ENCODE data around the gene NECAB2.

The NECAB2 gene

DNA sequence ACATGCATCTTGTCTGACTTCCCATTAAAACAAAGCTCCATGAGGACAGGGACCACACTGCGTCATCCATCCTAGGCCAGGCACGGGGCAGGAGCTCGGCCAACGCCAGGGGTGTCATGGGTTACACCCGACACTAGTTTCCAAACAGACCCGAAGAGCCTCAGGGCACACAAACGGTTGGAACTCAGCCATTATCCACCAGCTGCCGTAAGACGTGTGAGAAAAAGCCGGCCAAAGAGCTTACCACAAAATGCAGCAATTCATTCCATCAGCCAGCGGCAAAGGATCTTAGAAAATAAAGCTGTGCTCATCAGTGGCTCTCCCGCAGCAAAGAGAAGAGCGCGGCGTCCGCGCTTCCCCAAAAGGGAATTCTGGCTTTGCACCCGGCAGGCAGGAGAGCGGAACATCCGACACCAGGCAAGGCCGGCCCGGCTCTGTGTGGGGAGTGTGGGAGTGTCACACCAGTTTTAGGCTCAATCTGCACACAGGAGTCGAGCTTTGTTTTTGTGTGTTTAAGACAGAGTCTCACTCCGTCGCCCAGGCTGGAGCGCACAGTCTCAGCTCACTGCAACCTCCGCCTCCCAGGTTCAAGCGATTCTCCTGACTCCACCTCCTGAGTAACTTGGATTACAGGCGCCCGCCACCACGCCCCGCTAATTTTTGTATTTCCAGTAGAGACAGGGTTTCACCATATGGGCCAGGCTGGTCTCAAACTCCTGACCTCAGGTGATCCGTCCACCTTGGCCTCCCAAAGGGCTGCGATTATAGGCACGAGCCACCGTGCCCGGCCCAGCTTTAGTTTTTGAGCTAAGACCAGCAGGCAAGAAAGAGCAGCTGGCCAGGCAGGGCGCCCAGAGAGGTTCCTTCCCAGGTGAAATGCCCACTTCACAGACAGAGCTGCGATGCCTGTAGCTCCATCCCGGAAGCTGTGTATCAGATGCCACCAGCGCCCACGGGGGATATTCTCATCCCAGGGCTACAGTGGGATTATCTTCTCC lies 73.1 kb downstream of the NECAB2 start:
- in situ Hi-C loops (cut with MboI; ENCODE audit: low sequenced_read_pairs): no loop called here

- in situ Hi-C loops (cut with MboI; ENCODE audit: low sequenced_read_pairs): no loop called here
Observed at GRCh38 chr16:84041881-84042280, 73.8 kb downstream of the NECAB2 start.

DNA sequence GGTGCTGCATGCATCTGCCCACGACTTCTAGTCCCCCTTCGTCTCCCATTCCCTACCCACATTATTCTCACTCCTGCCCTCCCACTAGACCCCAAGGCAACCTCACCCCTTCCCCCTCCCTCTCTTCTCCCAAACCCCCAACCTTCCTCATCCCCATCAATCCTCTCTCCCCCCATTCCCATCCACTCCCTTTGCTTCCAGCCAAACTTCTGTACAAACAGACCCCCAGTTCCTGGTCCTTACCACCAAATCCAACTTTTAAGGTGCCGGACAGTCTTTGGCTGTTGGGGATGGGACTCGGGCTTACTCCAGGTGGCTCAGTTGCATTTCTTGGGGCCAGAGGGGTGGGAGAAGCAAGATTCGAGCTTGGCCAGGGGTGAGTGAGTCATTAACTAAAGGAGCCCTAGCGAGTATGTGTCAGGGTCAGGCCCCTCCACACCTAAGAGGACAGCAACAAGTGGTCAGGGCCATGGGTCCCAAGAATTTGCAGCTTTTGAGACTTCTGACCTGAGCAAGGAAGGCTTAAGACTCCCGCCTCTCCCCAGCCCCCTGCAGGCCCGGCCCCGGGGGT lies 74.3 kb downstream of the NECAB2 start, which contains the start of gene SLC38A8:
SLC38A8 (minus strand) TSS at position 488 of the 571 bp plus-strand sequence. CDS start 638 bp downstream, outside the sequence.
- in situ Hi-C loops (cut with MboI; ENCODE audit: low sequenced_read_pairs): no loop called here

DNA sequence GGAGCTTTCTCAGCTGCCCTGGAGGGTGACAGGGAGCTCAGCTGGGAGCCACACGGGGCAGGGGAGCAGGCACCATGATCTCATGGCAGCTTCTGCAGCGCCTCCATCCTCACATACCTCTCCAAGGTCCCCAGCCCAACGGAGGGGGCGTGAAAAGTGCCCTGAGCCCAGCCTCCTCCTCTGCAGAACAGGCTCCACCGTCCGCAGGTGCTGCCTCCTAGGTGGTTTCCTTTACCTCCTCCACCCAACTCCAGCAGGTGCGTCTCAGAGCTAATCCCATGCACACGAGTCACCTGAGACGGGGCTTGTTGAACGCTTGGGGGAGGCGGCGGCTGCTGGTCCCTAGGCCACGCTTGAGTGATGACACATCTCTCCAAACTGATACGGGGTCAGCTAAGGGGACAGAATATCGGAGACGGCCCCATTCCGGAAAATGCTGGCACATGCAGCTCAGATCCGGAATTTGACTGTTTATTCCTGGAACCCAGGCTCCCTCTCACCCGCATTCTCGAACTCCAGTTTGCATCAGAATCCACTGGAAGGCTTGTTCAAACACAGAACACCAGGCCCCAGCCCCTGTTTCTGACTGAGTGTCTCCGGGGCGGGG lies 74.9 kb downstream of the NECAB2 start:
- in situ Hi-C loops (cut with MboI; ENCODE audit: low sequenced_read_pairs): no loop called here

DNA sequence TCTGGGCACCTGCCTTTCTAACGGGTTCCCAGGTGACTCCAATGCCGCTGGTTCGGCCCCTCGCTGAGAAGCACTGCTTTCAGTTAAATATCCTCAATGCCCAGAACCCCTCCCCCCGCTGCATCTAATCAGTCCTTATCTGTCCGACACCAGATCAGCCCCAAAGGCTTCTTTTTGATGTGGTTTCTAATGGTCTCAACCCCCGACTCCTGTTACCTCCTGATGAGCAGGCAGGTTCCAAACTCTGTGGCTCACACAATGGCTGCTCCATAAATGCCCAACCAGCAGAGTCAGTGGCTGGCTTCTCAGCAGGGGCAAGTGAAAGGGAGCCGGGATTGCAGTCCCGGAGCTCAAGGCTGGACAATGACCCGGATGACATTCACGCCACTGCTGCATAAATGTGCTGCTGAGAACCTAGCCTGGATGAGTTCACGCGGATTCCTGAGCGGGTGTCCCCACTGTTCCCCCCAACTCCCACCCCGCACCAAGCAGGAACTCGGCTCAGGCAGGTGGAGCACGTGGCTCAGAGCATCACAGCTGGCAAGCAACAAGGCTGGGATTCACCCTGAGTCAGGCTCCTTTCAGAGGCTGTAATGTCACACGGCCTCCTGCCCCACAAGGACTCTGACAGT lies 75.6 kb downstream of the NECAB2 start:
- in situ Hi-C loops (cut with MboI; ENCODE audit: low sequenced_read_pairs): no loop called here

- in situ Hi-C loops (cut with MboI; ENCODE audit: low sequenced_read_pairs): no loop called here
Observed at GRCh38 chr16:84044118-84044488, 76.1 kb downstream of the NECAB2 start.

- in situ Hi-C loops (cut with MboI; ENCODE audit: low sequenced_read_pairs): no loop called here
Observed at GRCh38 chr16:84045001-84045817, 77.2 kb downstream of the NECAB2 start.

- in situ Hi-C loops (cut with MboI; ENCODE audit: low sequenced_read_pairs): no loop called here
Observed at GRCh38 chr16:84045818-84046470, 77.9 kb downstream of the NECAB2 start.

DNA sequence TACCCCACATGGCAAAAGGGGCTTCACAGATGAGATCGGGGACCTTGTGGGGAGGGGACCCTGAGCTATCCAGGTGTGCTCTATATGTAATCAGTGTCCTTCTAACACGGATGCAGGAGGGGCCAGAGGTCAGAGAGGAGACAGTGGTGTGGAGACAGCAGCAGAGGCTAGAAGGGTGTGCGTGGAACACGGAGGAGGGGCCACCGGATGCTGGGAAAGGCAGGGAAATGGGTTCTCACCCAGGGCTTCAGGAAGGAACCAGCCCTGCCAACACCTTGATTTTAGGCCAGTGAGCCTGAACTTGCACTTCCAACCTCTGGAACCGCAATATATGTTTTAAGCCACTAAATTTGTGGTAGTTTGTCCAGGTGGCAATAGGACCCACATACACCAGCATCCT lies 79.2 kb downstream of the NECAB2 start:
- in situ Hi-C loops (cut with MboI; ENCODE audit: low sequenced_read_pairs): no loop called here

- in situ Hi-C loops (cut with MboI; ENCODE audit: low sequenced_read_pairs): no loop called here
Observed at GRCh38 chr16:84047626-84048025, 79.6 kb downstream of the NECAB2 start.

- in situ Hi-C loops (cut with MboI; ENCODE audit: low sequenced_read_pairs): no loop called here
Observed at GRCh38 chr16:84048270-84048669, 80.2 kb downstream of the NECAB2 start.

DNA sequence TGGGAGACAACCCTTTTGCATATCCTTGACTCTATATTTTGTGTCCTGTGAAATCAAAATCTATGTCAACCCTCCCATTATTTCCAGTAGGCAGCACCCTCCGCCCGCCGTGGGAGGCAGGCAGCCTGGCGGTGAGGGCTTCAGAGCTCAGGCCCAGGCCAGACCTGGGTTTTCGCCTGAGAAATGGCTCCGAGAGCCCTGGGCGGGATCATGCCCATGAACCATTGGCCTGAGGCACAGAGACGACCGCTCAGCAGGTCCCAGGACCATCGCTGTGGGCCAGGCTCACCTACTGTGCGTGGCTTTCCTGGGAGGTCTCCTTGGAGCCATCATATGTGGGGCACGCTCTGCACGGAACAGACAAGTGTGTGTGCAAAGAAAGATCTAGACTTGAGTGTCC lies 80.8 kb downstream of the NECAB2 start:
- in situ Hi-C loops (cut with MboI; ENCODE audit: low sequenced_read_pairs): no loop called here

- in situ Hi-C loops (cut with MboI; ENCODE audit: low sequenced_read_pairs): loop anchor here (25.0 kb wide), 1 partner anchor 438 kb away; no protein-coding TSS in a partner anchor
Observed at GRCh38 chr16:84049403-84050060, 81.5 kb downstream of the NECAB2 start.

GRCh38 chr16:84050316-84050715 lies 82.3 kb downstream of the NECAB2 start:
- in situ Hi-C loops (cut with MboI; ENCODE audit: low sequenced_read_pairs): loop anchor here (25.0 kb wide), 1 partner anchor 437 kb away; no protein-coding TSS in a partner anchor

- in situ Hi-C loops (cut with MboI; ENCODE audit: low sequenced_read_pairs): loop anchor here (25.0 kb wide), 1 partner anchor 435 kb away; no protein-coding TSS in a partner anchor
Observed at GRCh38 chr16:84052071-84052622, 84.1 kb downstream of the NECAB2 start.

All from HL-60/S4 treated with retinoic acid at 250 ng/mL for 4 days and 3 days (cell line).